NT2/D1 (cell line): ENCODE measurements around the gene ITGA3.

ENCODE experiments used
- YY1 ChIP-seq: IDR thresholded peaks from 2 replicates; pipeline ENCODE4 v1.6.1; 2011; ENCODE audit not compliant: insufficient read length, insufficient read depth
- ZNF274 ChIP-seq: IDR thresholded peaks from 2 replicates; pipeline ENCODE4 v1.6.1; 2011; ENCODE audit warnings: mild to moderate bottlenecking, low read depth, low read length

DNA sequence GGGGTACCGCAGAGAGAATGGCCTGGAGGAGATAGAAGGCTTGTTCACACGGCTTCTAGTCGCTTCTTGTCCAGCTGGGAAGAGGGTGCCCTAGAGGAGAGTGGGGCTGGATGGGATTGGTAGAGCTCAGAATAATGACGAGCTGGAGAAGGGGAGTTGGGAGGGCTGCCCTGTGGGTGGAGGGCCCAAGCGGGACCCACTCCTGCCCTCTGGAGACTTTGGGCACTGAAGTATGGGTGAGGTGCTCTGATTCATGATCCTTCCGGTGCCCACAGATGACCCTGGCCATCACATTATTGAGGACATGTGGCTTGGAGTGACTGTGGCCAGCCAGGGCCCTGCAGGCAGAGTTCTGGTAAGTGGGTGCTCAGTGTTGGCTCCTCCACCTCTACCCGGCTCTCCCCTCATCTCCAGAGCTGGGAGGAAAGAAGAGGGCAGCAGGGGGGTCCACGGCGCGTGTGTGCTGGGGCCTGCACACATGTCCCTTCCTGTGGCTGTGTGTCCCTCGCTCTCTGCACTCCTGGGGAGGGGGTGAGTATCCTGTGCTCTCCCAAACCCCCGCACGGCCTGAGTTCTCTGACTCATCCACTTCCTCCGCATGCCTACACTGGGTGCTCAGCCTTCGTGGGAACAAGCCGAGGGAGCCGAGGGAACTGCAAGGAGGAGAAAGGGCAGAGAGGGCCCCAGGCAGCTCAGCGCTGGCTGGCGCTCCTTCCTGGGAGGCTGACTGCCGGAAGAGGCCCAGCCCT lies 8.5 kb downstream of the ITGA3 start:
- TF ChIP-seq ZNF274 (no peak), YY1 (no peak)
